Measurements from ENCODE around the gene INTS14.
A peak's percentile ranks its signal among the peaks of the same experiment; 100 is the strongest.

INTS14 gene

DNA sequence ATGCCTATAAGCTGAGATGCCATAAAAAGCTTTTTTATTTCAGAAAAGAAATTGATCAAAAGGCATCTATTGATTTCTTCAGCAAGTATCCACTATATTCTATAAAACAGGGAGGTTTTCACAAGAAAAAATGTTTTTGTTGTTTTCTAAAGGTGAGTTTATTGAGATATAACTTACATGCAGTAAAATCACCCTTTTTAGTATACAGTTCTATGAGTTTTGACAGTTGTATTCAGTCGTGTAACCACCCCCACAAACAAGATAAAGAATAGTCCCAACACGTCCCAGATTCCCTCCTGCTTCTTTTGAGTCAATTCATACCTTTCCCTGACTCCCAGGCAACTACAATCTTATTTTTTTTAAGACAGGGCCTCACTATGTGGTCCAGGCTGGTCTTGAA lies 7.8 kb downstream of the INTS14 start:
- Histone ChIP-seq H3K9me3 (replicated peaks in 1 of 11) (no peaks in the 10 kb centered on the region), H3K9ac (no peak overlapping the region; a peak in 1 of 22 replicates), H3K36me3 (peaks cover 67 to 100% (median 78%) of the 10 kb centered on the region in 11 experiments), H4K20me1 (peaks cover 0 to 6% (median 0%) of the 10 kb centered on the region in 11 experiments; a peak in 1 of 22 replicates), H3K27ac (no peak overlapping the region), H3K4me2 (no peak overlapping the region), H3K4me3 (no peak overlapping the region), H3K4me1 (peaks cover 0 to 11% (median 6%) of the 10 kb centered on the region in 10 experiments; a peak in 10 of 20 replicates), H3K27me3 (no peaks in the 10 kb centered on the region)
- TF ChIP-seq Cebpa-rat (IDR thresholded peaks at IDR 0.05), result no peak

GRCh38 chr15:65599677-65600076 lies 11.3 kb downstream of the INTS14 start:
- peaks cover 0 to 10% (median 4%) of the 10 kb centered on the region in 10 experiments; a peak in 9 of 20 replicates for H3K4me1 ChIP-seq
- no peak overlapping the region for H3K4me3 ChIP-seq
- peaks cover 94 to 100% (median 96%) of the 10 kb centered on the region in 11 experiments for H3K36me3 ChIP-seq
- H4K20me1 ChIP-seq, result no peaks in the 10 kb centered on the region; a peak in 1 of 22 replicates
- no peak overlapping the region for H3K4me2 ChIP-seq
- no peaks in the 10 kb centered on the region for H3K9me3 ChIP-seq (replicated peaks in 1 of 11)
- no peak overlapping the region for H3K9ac ChIP-seq
- no peaks in the 10 kb centered on the region for H3K27me3 ChIP-seq
- TF ChIP-seq Cebpa-rat (IDR thresholded peaks at IDR 0.05), result no peak
- H3K27ac ChIP-seq, result no peak overlapping the region; a peak in 1 of 22 replicates

DNA sequence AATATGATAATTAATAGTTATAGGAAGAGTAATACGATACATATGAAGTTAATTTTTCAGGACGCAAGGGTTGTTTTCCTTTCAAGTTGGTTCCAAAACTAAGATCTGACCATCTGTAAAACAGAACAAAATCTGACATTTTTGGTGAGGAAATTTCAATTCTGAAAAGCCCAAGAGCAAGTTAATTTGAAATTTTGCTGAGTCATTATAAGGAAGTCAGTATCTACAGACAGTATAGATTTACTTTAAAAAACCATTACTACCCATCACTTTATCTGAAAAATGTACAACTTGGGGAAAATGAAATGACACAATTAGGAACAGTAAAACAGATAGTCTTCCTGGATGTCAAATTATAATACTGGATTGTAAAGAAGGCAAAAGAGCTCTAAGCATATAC lies 12.5 kb downstream of the INTS14 start:
- Histone ChIP-seq H3K4me1 (peaks cover 0 to 10% (median 4%) of the 10 kb centered on the region in 10 experiments; a peak in 9 of 20 replicates), H3K9me3 (replicated peaks in 1 of 11) (no peaks in the 10 kb centered on the region), H3K27me3 (no peaks in the 10 kb centered on the region), H3K27ac (peak overlapping the region in 8 of 11 experiments; percentile 9 to 62 (median 38); a peak in 12 of 22 replicates), H3K36me3 (peaks cover 91 to 100% (median 96%) of the 10 kb centered on the region in 11 experiments), H3K4me2 (no peak overlapping the region), H3K4me3 (no peak overlapping the region), H3K9ac (no peak overlapping the region), H4K20me1 (no peaks in the 10 kb centered on the region; a peak in 1 of 22 replicates)
- TF ChIP-seq Cebpa-rat (IDR thresholded peaks at IDR 0.05), result no peak

GRCh38 chr15:65595960-65596359 lies 15.0 kb downstream of the INTS14 start:
- H3K9me3 ChIP-seq (replicated peaks in 1 of 11), result no peaks in the 10 kb centered on the region
- peaks cover 92 to 100% (median 96%) of the 10 kb centered on the region in 11 experiments for H3K36me3 ChIP-seq
- no peak overlapping the region for H3K27ac ChIP-seq
- no peaks in the 10 kb centered on the region for H3K27me3 ChIP-seq
- no peak overlapping the region for H3K9ac ChIP-seq
- H3K4me3 ChIP-seq, result no peak overlapping the region
- TF ChIP-seq Cebpa-rat (IDR thresholded peaks at IDR 0.05), result no peak
- H4K20me1 ChIP-seq, result no peaks in the 10 kb centered on the region; a peak in 1 of 22 replicates
- peaks cover 0 to 10% (median 4%) of the 10 kb centered on the region in 10 experiments; a peak in 9 of 20 replicates for H3K4me1 ChIP-seq
- no peak overlapping the region for H3K4me2 ChIP-seq

- Histone ChIP-seq H3K4me2 (no peak overlapping the region), H3K9ac (no peak overlapping the region), H3K36me3 (peaks cover 87 to 100% (median 95%) of the 10 kb centered on the region in 11 experiments), H4K20me1 (0 out of 22 replicates have a peak, but pooled peaks cover 0 to 7% (median 0%) of the 10 kb centered on the region in 11 experiments), H3K27me3 (no peaks in the 10 kb centered on the region), H3K4me1 (peaks cover 17 to 24% (median 20%) of the 10 kb centered on the region in 10 experiments), H3K27ac (no peak overlapping the region), H3K9me3 (replicated peaks in 1 of 11) (no peaks in the 10 kb centered on the region), H3K4me3 (no peak overlapping the region)
- TF ChIP-seq Cebpa-rat (IDR thresholded peaks at IDR 0.05), result no peak
Observed at GRCh38 chr15:65587094-65587493, 23.8 kb downstream of the INTS14 start.

DNA sequence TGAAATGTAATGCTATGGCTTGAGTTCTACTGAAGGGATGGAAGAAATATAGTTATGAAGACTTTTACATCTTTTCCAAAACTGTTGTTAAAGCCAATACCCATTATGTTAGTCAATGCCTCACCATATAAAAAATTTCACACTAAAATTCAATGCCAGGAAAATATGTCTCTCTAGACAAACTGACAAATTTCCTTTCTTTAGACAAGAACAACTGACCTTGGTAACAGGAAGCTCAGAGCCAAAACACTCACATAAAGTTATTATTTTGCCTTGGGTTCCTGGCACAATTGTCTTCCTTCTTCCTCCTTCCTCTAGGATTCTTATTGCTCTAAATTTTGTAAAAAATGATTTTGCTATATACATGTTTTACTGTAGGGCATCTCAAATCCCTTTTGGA lies 26.7 kb downstream of the INTS14 start:
- no peaks in the 10 kb centered on the region for H3K27me3 ChIP-seq
- H3K4me3 ChIP-seq, result peak overlapping the region in 2 of 10 experiments; percentile 0 to 21; a peak in 1 of 20 replicates
- peak overlapping the region in 8 of 11 experiments; percentile 34 to 73 (median 69); a peak in 11 of 22 replicates for H3K27ac ChIP-seq
- peak overlapping the region in 1 of 11 experiments; percentile 23; a peak in 1 of 22 replicates for H3K9ac ChIP-seq
- peaks cover 87 to 100% (median 95%) of the 10 kb centered on the region in 11 experiments for H3K36me3 ChIP-seq
- H3K4me1 ChIP-seq, result peaks cover 19 to 28% (median 23%) of the 10 kb centered on the region in 10 experiments
- H3K4me2 ChIP-seq, result peak overlapping the region; percentile 57 to 87 (median 66); a peak in 20 of 22 replicates
- no peaks in the 10 kb centered on the region for H3K9me3 ChIP-seq (replicated peaks in 1 of 11)
- H4K20me1 ChIP-seq, result no peaks in the 10 kb centered on the region
- no peak for TF ChIP-seq Cebpa-rat (IDR thresholded peaks at IDR 0.05)

GRCh38 chr15:65583701-65584100 lies 27.2 kb downstream of the INTS14 start:
- H3K36me3 ChIP-seq, result peaks cover 87 to 100% (median 95%) of the 10 kb centered on the region in 11 experiments
- H3K27me3 ChIP-seq, result no peaks in the 10 kb centered on the region
- H3K27ac ChIP-seq, result peak overlapping the region in 10 of 11 experiments; percentile 27 to 73 (median 66); a peak in 18 of 22 replicates
- peak overlapping the region in 7 of 11 experiments; percentile 8 to 39 (median 29); a peak in 7 of 22 replicates for H3K9ac ChIP-seq
- H3K9me3 ChIP-seq (replicated peaks in 1 of 11), result no peaks in the 10 kb centered on the region
- no peaks in the 10 kb centered on the region for H4K20me1 ChIP-seq
- H3K4me1 ChIP-seq, result peaks cover 24 to 33% (median 28%) of the 10 kb centered on the region in 10 experiments
- H3K4me3 ChIP-seq, result peak overlapping the region in 3 of 10 experiments; percentile 0 to 21 (median 13); a peak in 3 of 20 replicates
- no peak for TF ChIP-seq Cebpa-rat (IDR thresholded peaks at IDR 0.05)
- peak overlapping the region; percentile 57 to 87 (median 66); a peak in 21 of 22 replicates for H3K4me2 ChIP-seq

DNA sequence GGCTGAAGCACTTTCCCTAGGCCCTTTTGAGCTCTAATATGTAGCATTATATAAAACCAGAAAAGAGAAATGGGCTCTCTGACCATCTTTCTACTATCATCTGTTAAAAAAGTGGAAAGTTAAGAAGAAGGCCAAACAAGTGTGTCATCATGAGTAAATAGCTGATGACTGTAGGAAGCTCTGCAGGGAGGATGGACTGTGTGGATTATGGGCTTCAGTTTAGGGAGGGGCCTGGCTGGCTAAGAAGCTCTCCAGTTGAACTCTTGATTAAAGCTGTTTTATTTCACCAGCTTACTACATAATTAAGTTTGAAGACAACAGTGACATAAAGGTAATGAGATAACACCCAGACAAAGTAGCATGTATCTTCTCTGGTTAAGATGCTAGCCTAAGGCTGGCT lies 30.6 kb downstream of the INTS14 start:
- H3K4me1 ChIP-seq, result peaks cover 42 to 55% (median 47%) of the 10 kb centered on the region in 10 experiments
- no peak for TF ChIP-seq Cebpa-rat (IDR thresholded peaks at IDR 0.05)
- H3K4me3 ChIP-seq, result no peak overlapping the region
- H3K27me3 ChIP-seq, result no peaks in the 10 kb centered on the region
- peaks cover 78 to 97% (median 92%) of the 10 kb centered on the region in 11 experiments for H3K36me3 ChIP-seq
- H3K4me2 ChIP-seq, result no peak overlapping the region
- no peak overlapping the region for H3K27ac ChIP-seq
- peaks cover 0 to 9% (median 0%) of the 10 kb centered on the region in 11 experiments; a peak in 1 of 22 replicates for H4K20me1 ChIP-seq
- no peaks in the 10 kb centered on the region for H3K9me3 ChIP-seq (replicated peaks in 1 of 11)
- no peak overlapping the region for H3K9ac ChIP-seq

- Histone ChIP-seq H3K4me2 (no peak overlapping the region), H3K4me1 (peaks cover 41 to 59% (median 49%) of the 10 kb centered on the region in 10 experiments), H3K36me3 (peaks cover 73 to 97% (median 91%) of the 10 kb centered on the region in 11 experiments), H3K9ac (no peak overlapping the region), H3K27me3 (no peaks in the 10 kb centered on the region), H3K4me3 (no peak overlapping the region), H4K20me1 (peaks cover 0 to 9% (median 0%) of the 10 kb centered on the region in 11 experiments; a peak in 1 of 22 replicates), H3K27ac (no peak overlapping the region), H3K9me3 (replicated peaks in 1 of 11) (no peaks in the 10 kb centered on the region)
- TF ChIP-seq Cebpa-rat (IDR thresholded peaks at IDR 0.05), result no peak
Observed at GRCh38 chr15:65579762-65580161, 31.2 kb downstream of the INTS14 start.

All from BLaER1 treated with 17β-estradiol and CSF1 and Interleukin-3, amounts not matched to agents 10 nM and 100 nM (cell line).